ENCODE results near the gene ISYNA1.

ISYNA1 gene

GRCh38 chr19:18469069-18469846, 31.3 kb upstream of the ISYNA1 start:
- Histone ChIP-seq H3K27me3 (ENCODE audit: insufficient read depth, low read length) (no peaks in the 10 kb centered on the region), H3K36me3 (ENCODE audit: insufficient read depth, low read length) (peaks cover 10% of the 10 kb centered on the region), H3K4me1 (ENCODE audit: insufficient read depth, low read length, severe bottlenecking) (no peaks in the 10 kb centered on the region), H3F3A (ENCODE audit: insufficient read depth, low read length) (no peaks in the 10 kb centered on the region), H3K9ac (ENCODE audit: low read length) (no peak overlapping the region), H3K9me2 (ENCODE audit: low read depth, low read length) (no peaks in the 10 kb centered on the region), H3K4me2 (ENCODE audit: low read length) (no peak overlapping the region), H3K9me3 (ENCODE audit: low read length) (no peaks in the 10 kb centered on the region), H2AFZ (ENCODE audit: low read length) (no peak overlapping the region), H3K4me3 (ENCODE audit: low read depth, low read length, poor library complexity, severe bottlenecking) (no peak overlapping the region), H4K20me1 (ENCODE audit: insufficient read depth, low read length) (no peaks in the 10 kb centered on the region), H3K79me2 (ENCODE audit: insufficient read depth, low read length) (no peaks in the 10 kb centered on the region), H3K27ac (ENCODE audit: low read depth, low read length, poor library complexity, severe bottlenecking) (no peak overlapping the region)
- TF ChIP-seq CTCF (IDR thresholded peaks at IDR 0.05; ENCODE audit: low read length) (peak; percentile 77), EZH2 (IDR thresholded peaks at IDR 0.05; ENCODE audit: borderline replicate concordance, low read length) (no peak)

GRCh38 chr19:18468517-18468916, 30.6 kb upstream of the ISYNA1 start:
- Histone ChIP-seq H3K4me3 (ENCODE audit: low read depth, low read length, poor library complexity, severe bottlenecking) (no peak overlapping the region), H3K9me3 (ENCODE audit: low read length) (no peaks in the 10 kb centered on the region), H2AFZ (ENCODE audit: low read length) (no peak overlapping the region), H3K4me1 (ENCODE audit: insufficient read depth, low read length, severe bottlenecking) (no peaks in the 10 kb centered on the region), H3F3A (ENCODE audit: insufficient read depth, low read length) (no peaks in the 10 kb centered on the region), H3K4me2 (ENCODE audit: low read length) (no peak overlapping the region), H3K36me3 (ENCODE audit: insufficient read depth, low read length) (peaks cover 15% of the 10 kb centered on the region), H3K27ac (ENCODE audit: low read depth, low read length, poor library complexity, severe bottlenecking) (no peak overlapping the region), H4K20me1 (ENCODE audit: insufficient read depth, low read length) (no peaks in the 10 kb centered on the region), H3K9ac (ENCODE audit: low read length) (no peak overlapping the region), H3K9me2 (ENCODE audit: low read depth, low read length) (no peaks in the 10 kb centered on the region), H3K27me3 (ENCODE audit: insufficient read depth, low read length) (no peaks in the 10 kb centered on the region), H3K79me2 (ENCODE audit: insufficient read depth, low read length) (no peaks in the 10 kb centered on the region)
- TF ChIP-seq CTCF (IDR thresholded peaks at IDR 0.05; ENCODE audit: low read length) (no peak), EZH2 (IDR thresholded peaks at IDR 0.05; ENCODE audit: borderline replicate concordance, low read length) (no peak)

GRCh38 chr19:18467978-18468377, 30.0 kb upstream of the ISYNA1 start:
- Histone ChIP-seq H3K79me2 (ENCODE audit: insufficient read depth, low read length) (no peaks in the 10 kb centered on the region), H3K9me3 (ENCODE audit: low read length) (no peaks in the 10 kb centered on the region), H3K4me1 (ENCODE audit: insufficient read depth, low read length, severe bottlenecking) (no peaks in the 10 kb centered on the region), H3F3A (ENCODE audit: insufficient read depth, low read length) (no peaks in the 10 kb centered on the region), H3K9me2 (ENCODE audit: low read depth, low read length) (no peaks in the 10 kb centered on the region), H2AFZ (ENCODE audit: low read length) (no peak overlapping the region), H3K36me3 (ENCODE audit: insufficient read depth, low read length) (peaks cover 15% of the 10 kb centered on the region), H3K4me3 (ENCODE audit: low read depth, low read length, poor library complexity, severe bottlenecking) (no peak overlapping the region), H4K20me1 (ENCODE audit: insufficient read depth, low read length) (no peaks in the 10 kb centered on the region), H3K27ac (ENCODE audit: low read depth, low read length, poor library complexity, severe bottlenecking) (no peak overlapping the region), H3K27me3 (ENCODE audit: insufficient read depth, low read length) (no peaks in the 10 kb centered on the region), H3K9ac (ENCODE audit: low read length) (no peak overlapping the region), H3K4me2 (ENCODE audit: low read length) (no peak overlapping the region)
- TF ChIP-seq CTCF (IDR thresholded peaks at IDR 0.05; ENCODE audit: low read length) (no peak), EZH2 (IDR thresholded peaks at IDR 0.05; ENCODE audit: borderline replicate concordance, low read length) (no peak)
